Muscle of arm (tissue), 12 donors: ENCODE data around the gene RFX5. TPM values are rescaled to one million over a fixed set of nuclear protein-coding genes. Genes with fewer than 3 reads are reported as not detected.
"Not testable (repeated sequence)": the region's sequence is repeated elsewhere in the genome, so short reads cannot be mapped to it uniquely, and the experiment has no call there.

Source experiments
- DNase-seq: peaks from one replicate; pipeline ENCODE4 v3.0.0-alpha.2; 2013
- polyA plus RNA-seq, 12 donors: library from polyadenylated mRNA; unstranded; fragments of 120-200 nt; gene quantifications; one replicate each; pipeline ENCODE4 v1.2.1, GENCODE V29; 2013; ENCODE audit not compliant: insufficient read length in 12 of 12

The RFX5 gene
- polyA plus RNA-seq, 12 donors: 19.0 to 33.3 (median 23.9) TPM; not detected in 1

GRCh38 chr1:151364996-151365395 is 17.9 kb upstream of the RFX5 start:
- no peak for DNase-seq

GRCh38 chr1:151362308-151363155 is 15.5 kb upstream of the RFX5 start:
- DNase-seq: no peak

GRCh38 chr1:151361883-151362282 is 14.8 kb upstream of the RFX5 start:
- DNase-seq: no peak

- DNase-seq: no peak
Observed at GRCh38 chr1:151356696-151357095, 9.6 kb upstream of the RFX5 start.

GRCh38 chr1:151352021-151352718 is 5.1 kb upstream of the RFX5 start:
- DNase-seq: no peak

GRCh38 chr1:151350323-151350722 is 3.3 kb upstream of the RFX5 start:
- DNase-seq: not testable (repeated sequence)

GRCh38 chr1:151347523-151348246 is 633 bp upstream of the RFX5 start:
- no peak for DNase-seq

- no peak for DNase-seq
Observed at GRCh38 chr1:151346082-151346768, 827 bp downstream of the RFX5 start.

GRCh38 chr1:151344291-151344690 is 2.8 kb downstream of the RFX5 start:
- no peak for DNase-seq

GRCh38 chr1:151343587-151343986 is 3.5 kb downstream of the RFX5 start:
- DNase-seq: no peak

- DNase-seq: no peak
Observed at GRCh38 chr1:151342569-151342968, 4.5 kb downstream of the RFX5 start.

- no peak for DNase-seq
Observed at GRCh38 chr1:151342021-151342420, 5.0 kb downstream of the RFX5 start.

- DNase-seq: peak; percentile 76
Observed at GRCh38 chr1:151340870-151341754, 5.9 kb downstream of the RFX5 start.

GRCh38 chr1:151336556-151336955 is 10.5 kb downstream of the RFX5 start:
- DNase-seq: no peak

GRCh38 chr1:151334822-151335221 is 12.2 kb downstream of the RFX5 start:
- no peak for DNase-seq

- DNase-seq: no peak
Observed at GRCh38 chr1:151327903-151328674, 19.0 kb downstream of the RFX5 start.

GRCh38 chr1:151327223-151327902 is 19.7 kb downstream of the RFX5 start, which contains the start of gene PI4KB:
TSS of gene PI4KB (minus strand) at chr1:151327416. CDS start at chr1:151316481, 10,935 bp downstream.
- DNase-seq: peak; percentile 98

GRCh38 chr1:151326619-151327222 is 20.3 kb downstream of the RFX5 start:
- peak; percentile 68 for DNase-seq
